Dendritic cell treated with granulocyte-macrophage colony-stimulating factor and Interleukin-4, amounts not matched to agents 40 ng/mL and 50 ng/mL, for 4 days (primary cell): ENCODE measurements around the gene KIF24.
A peak's percentile ranks its signal among the peaks of the same experiment; 100 is the strongest.
"Not testable (repeated sequence)": the region's sequence is repeated elsewhere in the genome, so short reads cannot be mapped to it uniquely, and the experiment has no call there.

Experiments
- H3K27ac Mint-ChIP-seq: one replicate; pipeline ENCODE4 v1.8.0; 2022; ENCODE audit warnings: mild to moderate bottlenecking, mixed read lengths
- H3K27me3 Mint-ChIP-seq: one replicate; pipeline ENCODE4 v1.8.0; 2022; ENCODE audit warnings: mild to moderate bottlenecking, mixed read lengths
- H3K36me3 Mint-ChIP-seq: one replicate; pipeline ENCODE4 v1.8.0; 2022; ENCODE audit warnings: low read depth, mixed read lengths
- H3K4me1 Mint-ChIP-seq: one replicate; pipeline ENCODE4 v1.8.0; 2022; ENCODE audit warnings: low read depth, mixed read lengths
- H3K4me3 Mint-ChIP-seq: one replicate; pipeline ENCODE4 v1.8.0; 2022; ENCODE audit warnings: mild to moderate bottlenecking, moderate library complexity, mixed read lengths
- H3K9me3 Mint-ChIP-seq: one replicate; pipeline ENCODE4 v1.8.0; 2022; ENCODE audit warnings: mixed read lengths
- intact Hi-C: fragments of 100-400 bp; cut with micrococcal nuclease; formaldehyde crosslinking; loops from one replicate; pipeline ENCODE4 v1.15.0; 2022

KIF24 gene

DNA sequence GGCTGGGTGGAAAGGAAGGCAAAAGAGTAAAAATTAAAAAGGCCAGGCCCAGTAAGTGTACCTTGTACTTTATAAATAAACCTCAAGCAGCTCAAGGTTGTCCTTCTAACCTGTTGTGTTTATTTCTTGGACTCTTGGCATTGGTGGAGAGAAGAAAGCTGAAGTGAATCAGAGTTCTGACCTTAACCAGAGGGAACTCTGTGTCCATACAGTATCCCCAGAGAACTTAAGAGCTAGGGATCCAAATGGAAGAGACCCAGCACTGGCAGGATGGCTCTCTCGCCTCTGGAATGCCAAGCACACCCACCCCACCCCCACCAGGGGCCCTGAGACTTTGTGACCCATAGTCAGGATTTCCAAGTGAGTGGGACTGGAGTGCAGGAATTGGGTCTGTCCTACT lies 14.5 kb upstream of the KIF24 start:
- intact Hi-C loops, result no loop called here
- no peak overlapping the region for H3K4me3 Mint-ChIP-seq
- H3K27me3 Mint-ChIP-seq, result no peaks in the 10 kb centered on the region
- peaks cover 77% of the 10 kb centered on the region for H3K36me3 Mint-ChIP-seq
- peak overlapping the region; percentile 78 for H3K27ac Mint-ChIP-seq
- H3K9me3 Mint-ChIP-seq, result no peaks in the 10 kb centered on the region
- peaks cover 40% of the 10 kb centered on the region for H3K4me1 Mint-ChIP-seq

DNA sequence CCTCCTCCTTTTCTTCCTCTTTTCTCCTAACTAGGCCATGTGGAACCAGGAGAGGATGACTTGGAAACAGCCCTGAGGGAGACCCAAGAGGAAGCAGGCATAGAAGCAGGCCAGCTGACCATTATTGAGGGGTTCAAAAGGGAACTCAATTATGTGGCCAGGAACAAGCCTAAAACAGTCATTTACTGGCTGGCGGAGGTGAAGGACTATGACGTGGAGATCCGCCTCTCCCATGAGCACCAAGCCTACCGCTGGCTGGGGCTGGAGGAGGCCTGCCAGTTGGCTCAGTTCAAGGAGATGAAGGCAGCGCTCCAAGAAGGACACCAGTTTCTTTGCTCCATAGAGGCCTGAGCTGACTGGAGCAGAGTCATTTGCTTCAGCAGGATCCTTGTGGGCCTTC lies 14.0 kb upstream of the KIF24 start:
- Mint-ChIP-seq H3K27ac (peak overlapping the region; percentile 78), H3K4me3 (no peak overlapping the region), H3K27me3 (no peaks in the 10 kb centered on the region), H3K36me3 (peaks cover 81% of the 10 kb centered on the region), H3K4me1 (peaks cover 40% of the 10 kb centered on the region), H3K9me3 (no peaks in the 10 kb centered on the region)
- intact Hi-C loops, result no loop called here

DNA sequence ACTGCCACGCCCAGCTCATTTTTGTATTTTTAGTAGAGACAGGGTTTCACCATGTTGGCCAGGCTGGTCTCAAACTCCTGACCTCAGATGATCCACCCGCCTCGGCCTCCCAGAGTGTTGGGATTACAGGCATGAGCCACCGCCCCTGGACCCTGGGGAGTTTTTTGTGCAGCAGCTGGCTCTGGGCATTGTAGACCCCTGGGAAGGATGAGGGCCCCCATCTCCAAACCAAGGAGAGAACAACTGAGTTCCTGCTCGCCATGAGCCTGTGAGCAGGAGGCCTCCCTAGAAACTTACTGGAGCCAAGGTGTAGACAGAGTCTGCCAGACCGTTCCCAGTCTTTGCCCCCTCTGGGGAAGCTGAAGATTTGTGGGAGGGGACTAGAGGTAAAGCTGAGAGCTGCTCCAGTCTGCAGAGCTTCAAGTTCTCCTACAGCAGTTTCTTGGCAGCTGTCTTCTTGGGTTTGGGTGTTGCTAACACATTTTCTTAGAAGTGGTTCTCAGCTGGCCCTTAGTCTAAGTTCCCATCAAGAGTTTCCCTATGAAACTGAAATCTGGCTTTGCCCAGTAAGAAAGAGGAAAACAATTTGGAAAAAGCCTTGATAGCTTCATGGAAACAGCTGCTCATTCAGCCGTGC lies 12.7 kb upstream of the KIF24 start:
- Mint-ChIP-seq H3K27ac (peak overlapping the region; percentile 78), H3K27me3 (no peaks in the 10 kb centered on the region), H3K9me3 (no peaks in the 10 kb centered on the region)

DNA sequence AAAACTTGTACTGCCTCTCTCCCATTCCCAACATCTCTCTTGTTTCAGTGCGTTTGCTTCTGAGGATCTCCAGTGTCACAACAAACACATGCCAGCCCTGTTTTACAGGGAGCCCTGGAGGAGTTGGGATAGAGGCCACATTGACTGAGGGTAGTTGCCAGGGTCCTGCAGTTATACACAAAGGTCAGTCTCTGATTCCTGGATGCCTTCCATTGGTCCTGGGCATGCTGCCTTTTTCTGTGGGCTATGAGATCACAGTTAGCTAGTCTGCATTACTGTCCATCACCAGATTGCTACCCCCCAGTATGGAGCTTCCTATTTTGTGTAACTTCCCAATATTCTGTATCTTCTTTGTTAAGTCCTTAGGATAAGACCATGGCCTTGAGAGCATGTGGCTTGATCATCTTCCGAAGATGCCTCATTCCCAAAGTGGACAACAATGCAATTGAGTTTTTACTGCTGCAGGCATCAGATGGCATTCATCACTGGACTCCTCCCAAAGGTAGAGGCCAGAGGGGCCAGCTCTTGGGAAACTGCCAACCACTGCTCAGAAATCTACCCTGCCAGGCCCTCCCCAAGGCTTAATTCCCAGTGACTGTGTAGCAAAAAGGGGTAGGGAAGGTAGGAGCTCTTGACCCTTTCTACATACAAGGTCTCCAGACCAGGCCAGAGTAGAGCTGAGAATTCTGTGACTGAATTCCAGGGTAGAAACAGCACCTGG lies 9.8 kb upstream of the KIF24 start:
- Mint-ChIP-seq H3K4me3 (no peak overlapping the region), H3K4me1 (peaks cover 51% of the 10 kb centered on the region), H3K9me3 (no peaks in the 10 kb centered on the region), H3K36me3 (peaks cover 63% of the 10 kb centered on the region), H3K27ac (no peak overlapping the region), H3K27me3 (no peaks in the 10 kb centered on the region)
- intact Hi-C loops, result no loop called here

More for the DNA sequence above, 12.7 kb upstream of the KIF24 start:
- no peak overlapping the region for H3K4me3 Mint-ChIP-seq
- intact Hi-C loops, result no loop called here
- peaks cover 34% of the 10 kb centered on the region for H3K4me1 Mint-ChIP-seq
- peaks cover 83% of the 10 kb centered on the region for H3K36me3 Mint-ChIP-seq

DNA sequence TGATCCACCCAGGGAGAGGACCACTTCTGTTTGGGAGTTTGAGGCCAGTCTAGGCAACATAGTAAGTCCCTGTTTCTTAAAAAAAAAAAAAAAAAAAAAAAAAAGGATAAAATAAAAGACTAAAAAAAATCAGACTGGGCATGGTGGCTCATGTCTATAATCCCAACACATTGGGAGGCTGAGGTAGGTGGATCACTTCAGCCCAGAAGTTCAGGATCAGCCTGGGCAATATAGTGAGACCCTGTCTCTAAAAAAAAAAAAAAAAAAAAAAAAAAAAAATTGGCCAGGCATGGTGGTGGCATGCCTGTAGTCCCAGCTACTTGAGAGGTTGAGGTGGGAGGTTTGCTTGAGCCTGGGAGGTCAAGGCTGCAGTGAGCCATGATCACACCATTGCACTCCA lies 9.0 kb upstream of the KIF24 start:
- peaks cover 46% of the 10 kb centered on the region for H3K4me1 Mint-ChIP-seq
- H3K27me3 Mint-ChIP-seq, H3K9me3 Mint-ChIP-seq, H3K27ac Mint-ChIP-seq, intact Hi-C loops, H3K4me3 Mint-ChIP-seq: not testable (repeated sequence)
- H3K36me3 Mint-ChIP-seq, result peaks cover 56% of the 10 kb centered on the region

DNA sequence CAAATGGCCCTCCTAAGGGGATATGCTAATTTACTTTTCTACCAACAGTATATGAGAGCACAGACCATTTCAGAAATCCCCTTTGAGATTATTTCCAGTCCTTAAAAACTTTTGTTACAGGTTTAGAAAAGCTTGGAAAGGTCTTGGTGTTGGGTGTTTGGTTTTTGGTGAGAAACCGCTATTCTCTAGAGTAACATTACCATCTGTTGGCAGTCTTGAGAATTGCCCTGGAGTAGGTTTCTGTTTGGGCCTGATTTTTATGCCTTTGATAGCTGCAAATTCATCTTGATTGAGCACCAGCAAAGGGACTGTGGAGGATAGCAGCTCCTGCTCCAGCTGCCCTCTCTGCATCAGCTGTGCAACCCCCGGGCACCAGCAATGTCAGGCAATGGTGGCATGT lies 8.3 kb upstream of the KIF24 start:
- no peak overlapping the region for H3K27ac Mint-ChIP-seq
- peaks cover 53% of the 10 kb centered on the region for H3K36me3 Mint-ChIP-seq
- H3K4me1 Mint-ChIP-seq, result peaks cover 48% of the 10 kb centered on the region
- no peak overlapping the region for H3K4me3 Mint-ChIP-seq
- intact Hi-C loops, result no loop called here
- no peaks in the 10 kb centered on the region for H3K27me3 Mint-ChIP-seq
- H3K9me3 Mint-ChIP-seq, result no peaks in the 10 kb centered on the region

DNA sequence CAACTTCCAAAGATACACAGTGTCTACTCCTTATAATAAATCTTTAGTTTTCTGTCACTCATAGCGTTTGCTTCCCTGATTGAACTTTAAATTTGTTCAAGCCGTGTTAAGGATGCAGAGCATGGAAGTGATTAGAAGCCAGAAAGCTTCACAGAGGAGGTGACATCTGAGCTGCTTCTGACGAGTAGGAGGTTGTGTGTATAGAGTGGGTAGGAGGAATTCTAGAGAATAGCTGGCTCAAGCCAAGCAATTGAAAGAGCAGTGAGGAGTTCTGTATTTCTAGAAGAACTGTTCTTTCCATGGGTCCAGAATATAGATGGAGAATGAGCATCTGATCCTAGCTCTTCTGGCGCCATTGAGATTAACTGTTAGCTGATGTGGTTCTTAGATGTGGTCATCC lies 6.3 kb upstream of the KIF24 start:
- no peak overlapping the region for H3K27ac Mint-ChIP-seq
- intact Hi-C loops, result no loop called here

DNA sequence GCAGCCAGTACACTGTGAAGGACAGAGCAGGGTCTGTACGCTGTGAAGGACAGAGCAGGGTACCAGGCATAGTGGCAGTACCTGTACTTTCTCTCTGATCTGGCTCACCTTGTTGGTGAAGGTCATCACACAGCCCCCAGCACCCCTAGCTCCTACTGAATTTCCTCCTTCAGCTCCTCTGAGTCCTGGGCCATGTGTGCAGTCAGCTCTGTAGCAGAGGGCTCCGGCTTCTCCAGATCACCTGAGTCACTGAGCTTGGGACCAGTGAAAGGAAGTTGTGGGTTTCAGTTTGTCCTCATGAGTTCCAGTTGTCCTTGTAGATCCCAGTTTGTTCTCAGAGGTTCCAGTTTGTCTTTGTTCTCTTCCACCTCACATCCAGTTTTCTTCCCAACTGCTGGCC lies 5.8 kb upstream of the KIF24 start:
- H3K36me3 Mint-ChIP-seq, result peaks cover 39% of the 10 kb centered on the region
- H3K4me1 Mint-ChIP-seq, result peaks cover 42% of the 10 kb centered on the region
- H3K27ac Mint-ChIP-seq, result no peak overlapping the region
- H3K4me3 Mint-ChIP-seq, result no peak overlapping the region
- intact Hi-C loops, result no loop called here
- no peaks in the 10 kb centered on the region for H3K27me3 Mint-ChIP-seq
- H3K9me3 Mint-ChIP-seq, result no peaks in the 10 kb centered on the region

More for the DNA sequence above, 6.3 kb upstream of the KIF24 start:
- H3K9me3 Mint-ChIP-seq, result no peaks in the 10 kb centered on the region
- H3K27me3 Mint-ChIP-seq, result no peaks in the 10 kb centered on the region
- peaks cover 42% of the 10 kb centered on the region for H3K4me1 Mint-ChIP-seq
- peaks cover 41% of the 10 kb centered on the region for H3K36me3 Mint-ChIP-seq
- no peak overlapping the region for H3K4me3 Mint-ChIP-seq

DNA sequence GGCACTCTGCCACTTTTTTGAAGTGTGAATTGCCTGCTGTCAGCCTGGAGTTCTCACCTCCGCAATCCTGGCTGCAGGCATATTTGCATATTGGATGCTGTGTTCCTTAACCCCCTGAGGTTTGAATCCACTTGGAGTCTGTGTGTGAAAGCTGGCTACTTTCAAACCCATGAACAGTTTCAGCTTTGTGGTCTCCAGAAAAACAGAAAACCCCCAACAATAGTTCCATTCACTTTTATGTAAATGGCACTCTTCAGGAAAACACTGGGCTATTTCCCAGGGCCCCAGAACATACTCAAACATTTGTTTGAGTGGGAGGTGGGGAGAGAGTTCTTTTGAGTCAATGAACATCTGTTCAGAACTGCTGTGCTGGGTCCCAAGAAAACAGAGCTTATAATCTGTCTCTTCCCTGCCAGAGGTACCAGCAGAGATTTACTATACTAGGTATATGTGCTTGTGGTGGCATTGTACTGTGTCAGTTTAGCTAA lies 5.3 kb upstream of the KIF24 start:
- intact Hi-C loops, result no loop called here

DNA sequence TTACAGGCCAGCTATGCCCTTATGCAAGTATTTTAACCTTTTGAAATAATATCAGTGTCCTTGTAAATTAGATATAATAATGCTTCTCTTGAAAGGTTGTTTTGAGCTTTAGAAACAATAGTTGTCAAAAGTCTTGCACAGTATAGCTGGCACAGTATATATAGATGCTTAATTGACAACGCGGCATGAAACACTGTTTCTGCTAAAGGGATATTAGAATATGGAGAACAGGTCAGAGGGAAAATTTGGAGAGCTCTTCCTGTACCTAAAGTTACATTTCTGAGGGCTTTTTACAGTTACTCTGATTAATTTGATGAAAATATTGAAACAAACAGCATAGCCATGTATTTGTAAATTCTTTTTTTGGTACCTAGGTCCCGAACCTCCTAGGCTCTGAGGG lies 4.8 kb upstream of the KIF24 start:
- no peaks in the 10 kb centered on the region for H3K27me3 Mint-ChIP-seq
- intact Hi-C loops, result loop anchor here (2.0 kb wide), 1 partner anchor 167 kb away; no protein-coding TSS in a partner anchor
- no peak overlapping the region for H3K4me3 Mint-ChIP-seq
- peaks cover 45% of the 10 kb centered on the region for H3K4me1 Mint-ChIP-seq
- no peak overlapping the region for H3K27ac Mint-ChIP-seq
- H3K9me3 Mint-ChIP-seq, result no peaks in the 10 kb centered on the region
- H3K36me3 Mint-ChIP-seq, result peaks cover 39% of the 10 kb centered on the region

More for the DNA sequence above, 5.3 kb upstream of the KIF24 start:
- peaks cover 45% of the 10 kb centered on the region for H3K4me1 Mint-ChIP-seq
- H3K4me3 Mint-ChIP-seq, result no peak overlapping the region
- H3K27ac Mint-ChIP-seq, result no peak overlapping the region
- H3K27me3 Mint-ChIP-seq, result no peaks in the 10 kb centered on the region
- no peaks in the 10 kb centered on the region for H3K9me3 Mint-ChIP-seq
- peaks cover 39% of the 10 kb centered on the region for H3K36me3 Mint-ChIP-seq

DNA sequence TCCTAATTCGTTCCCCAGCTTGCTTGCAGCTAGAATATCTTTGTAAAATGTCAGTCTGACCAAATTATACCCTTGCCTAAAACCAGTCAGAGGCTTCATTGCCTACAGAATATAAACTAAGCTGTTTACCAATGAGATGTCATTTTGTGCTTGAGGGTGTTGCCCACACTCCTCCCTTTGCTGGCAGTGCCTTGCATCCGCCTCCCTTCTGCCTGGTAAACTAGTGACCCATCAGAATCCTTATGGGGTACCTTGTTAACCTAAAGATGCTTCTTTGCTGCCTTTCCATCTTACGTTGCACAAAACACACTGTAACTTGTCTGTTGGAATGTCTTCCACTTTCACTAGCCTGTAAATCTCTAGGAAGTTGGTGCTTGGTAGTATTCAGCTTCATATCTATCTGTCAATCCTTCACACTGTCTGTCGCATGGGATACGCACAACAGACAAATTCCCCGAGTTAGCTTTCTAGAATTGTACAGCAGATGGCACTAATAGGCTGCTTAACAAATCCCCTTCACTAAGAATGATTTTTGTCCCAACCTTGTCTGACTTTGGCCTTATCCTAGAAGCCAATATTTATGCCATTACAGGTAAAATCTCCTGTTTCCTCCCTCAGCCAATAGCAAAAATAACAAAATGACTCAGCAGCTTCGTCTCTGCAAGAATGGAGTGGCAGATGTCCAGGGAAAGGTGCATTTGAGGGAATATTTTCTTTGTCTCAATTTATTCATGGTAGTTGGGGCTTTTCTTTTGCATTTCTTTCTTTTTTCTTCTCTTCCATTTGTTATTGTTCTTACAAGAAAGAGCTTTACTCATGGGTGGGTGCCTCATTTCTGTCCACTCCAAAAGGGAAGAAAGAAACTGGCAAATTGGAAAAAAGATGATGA lies 3.3 kb upstream of the KIF24 start:
- intact Hi-C loops, result loop anchor here (1.0 to 2.0 kb wide), 2 partner anchors 47 to 168 kb away; no protein-coding TSS in a partner anchor
- H3K27ac Mint-ChIP-seq, result no peak overlapping the region
- H3K4me1 Mint-ChIP-seq, result peaks cover 45% of the 10 kb centered on the region
- no peaks in the 10 kb centered on the region for H3K9me3 Mint-ChIP-seq
- H3K4me3 Mint-ChIP-seq, result no peak overlapping the region
- H3K27me3 Mint-ChIP-seq, result no peaks in the 10 kb centered on the region
- H3K36me3 Mint-ChIP-seq, result peaks cover 28% of the 10 kb centered on the region

DNA sequence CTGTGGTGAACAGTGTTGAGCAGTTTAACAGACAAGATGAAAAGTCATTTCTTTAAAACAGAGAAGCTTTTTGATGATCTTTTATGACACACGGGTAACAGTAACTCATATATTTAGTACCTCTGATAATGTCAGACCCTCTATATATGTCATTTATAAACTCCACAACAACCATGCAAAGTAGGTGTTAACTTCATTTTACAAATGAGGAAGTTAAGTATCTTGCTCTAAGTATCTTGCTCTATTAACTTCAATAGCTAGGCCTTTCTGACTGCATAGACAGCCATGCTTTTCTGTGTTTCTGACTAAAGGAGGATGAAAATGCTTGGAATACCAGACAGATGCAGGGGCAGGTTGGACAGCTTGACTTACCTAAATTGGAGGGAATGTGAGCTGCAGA lies 2.1 kb upstream of the KIF24 start:
- H3K27ac Mint-ChIP-seq, result no peak overlapping the region
- peaks cover 17% of the 10 kb centered on the region for H3K36me3 Mint-ChIP-seq
- no peaks in the 10 kb centered on the region for H3K27me3 Mint-ChIP-seq
- intact Hi-C loops, result no loop called here
- H3K9me3 Mint-ChIP-seq, result no peaks in the 10 kb centered on the region
- no peak overlapping the region for H3K4me3 Mint-ChIP-seq
- H3K4me1 Mint-ChIP-seq, result peaks cover 51% of the 10 kb centered on the region

DNA sequence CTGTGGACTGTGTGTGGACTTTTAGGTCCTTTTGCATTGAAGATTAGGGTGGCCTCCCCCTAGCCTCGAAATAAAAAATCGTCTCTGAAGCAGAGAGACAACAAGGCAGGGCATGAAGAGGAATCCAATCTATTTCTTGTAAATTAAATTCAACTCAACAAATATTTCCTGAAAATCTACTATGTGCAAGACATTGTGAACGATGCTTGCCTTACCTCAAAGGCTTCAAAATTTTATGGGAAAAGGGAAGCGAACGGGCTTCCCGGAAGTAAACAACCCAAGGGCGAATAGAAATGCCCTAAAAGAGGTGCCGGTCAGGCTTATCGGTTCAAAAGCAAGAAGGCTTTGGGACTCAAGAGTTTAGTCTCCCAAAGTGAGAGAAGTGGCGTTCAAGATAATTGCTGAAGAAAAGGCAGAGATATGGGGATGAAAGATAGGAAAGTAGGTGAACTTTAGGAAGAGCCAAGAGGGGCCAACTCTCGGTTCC lies 525 bp downstream of the KIF24 start:
- Mint-ChIP-seq H3K4me3 (peak overlapping the region; percentile 90), H3K4me1 (peaks cover 44% of the 10 kb centered on the region), H3K27me3 (no peaks in the 10 kb centered on the region), H3K27ac (peak overlapping the region; percentile 95), H3K36me3 (peaks cover 16% of the 10 kb centered on the region), H3K9me3 (no peaks in the 10 kb centered on the region)
- intact Hi-C loops, result loop anchor here (2.0 to 5.0 kb wide), 2 partner anchors 38 to 201 kb away; partner anchors contain the start of gene DCAF12
